ENCODE results near the gene THRB.

DNA sequence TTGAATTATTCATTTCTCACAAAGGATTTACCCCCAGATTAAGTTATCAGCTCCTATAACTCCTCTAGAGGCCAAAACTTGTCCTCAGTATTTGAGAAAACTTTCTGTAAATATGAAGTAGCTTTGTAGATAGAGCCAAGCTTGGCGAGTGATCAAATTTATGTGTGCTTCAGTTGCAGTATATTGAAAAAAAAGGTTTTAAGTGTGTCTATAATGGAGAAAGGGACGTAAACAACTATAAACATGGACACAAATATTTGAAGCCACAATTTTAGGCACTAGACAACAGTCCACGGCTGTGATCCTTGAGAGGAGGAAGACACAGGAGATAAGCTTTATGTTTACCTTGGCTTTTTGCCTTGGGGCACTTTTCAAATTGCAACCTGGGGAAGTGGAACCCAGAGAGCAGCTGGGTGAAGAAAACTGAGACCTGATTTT, 118.7 kb downstream of the THRB start:
- TF ChIP-seq, protein P1, sequence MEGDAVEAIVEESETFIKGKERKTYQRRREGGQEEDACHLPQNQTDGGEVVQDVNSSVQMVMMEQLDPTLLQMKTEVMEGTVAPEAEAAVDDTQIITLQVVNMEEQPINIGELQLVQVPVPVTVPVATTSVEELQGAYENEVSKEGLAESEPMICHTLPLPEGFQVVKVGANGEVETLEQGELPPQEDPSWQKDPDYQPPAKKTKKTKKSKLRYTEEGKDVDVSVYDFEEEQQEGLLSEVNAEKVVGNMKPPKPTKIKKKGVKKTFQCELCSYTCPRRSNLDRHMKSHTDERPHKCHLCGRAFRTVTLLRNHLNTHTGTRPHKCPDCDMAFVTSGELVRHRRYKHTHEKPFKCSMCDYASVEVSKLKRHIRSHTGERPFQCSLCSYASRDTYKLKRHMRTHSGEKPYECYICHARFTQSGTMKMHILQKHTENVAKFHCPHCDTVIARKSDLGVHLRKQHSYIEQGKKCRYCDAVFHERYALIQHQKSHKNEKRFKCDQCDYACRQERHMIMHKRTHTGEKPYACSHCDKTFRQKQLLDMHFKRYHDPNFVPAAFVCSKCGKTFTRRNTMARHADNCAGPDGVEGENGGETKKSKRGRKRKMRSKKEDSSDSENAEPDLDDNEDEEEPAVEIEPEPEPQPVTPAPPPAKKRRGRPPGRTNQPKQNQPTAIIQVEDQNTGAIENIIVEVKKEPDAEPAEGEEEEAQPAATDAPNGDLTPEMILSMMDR (IDR thresholded peaks at IDR 0.05) = no peak
- no peak for TF ChIP-seq POLR2A (IDR thresholded peaks at IDR 0.05)
- no peak for TF ChIP-seq POLR2AphosphoS5 (IDR thresholded peaks at IDR 0.05)
